Stimulated activated CD4-positive, alpha-beta T cell treated with anti-CD3 and anti-CD28 coated beads, Interleukin-1b, Interleukin-23, amount 100 ng/mL, for 1 hour (primary cell): ENCODE results near the gene RPL14.
"Not testable (repeated sequence)": the region's sequence is repeated elsewhere in the genome, so short reads cannot be mapped to it uniquely, and the experiment has no call there.

ENCODE experiments used
- DNase-seq, 2 donors: peaks; one replicate each; pipeline ENCODE4 v3.0.0-alpha.2; 2020; ENCODE audit warnings: low read depth in 2 of 2

Gene RPL14

GRCh38 chr3:40462838-40463237, 5.7 kb downstream of the RPL14 start:
- DNase-seq, result not testable (repeated sequence)

GRCh38 chr3:40463579-40463978, 6.4 kb downstream of the RPL14 start:
- DNase-seq, result no peak

GRCh38 chr3:40464339-40465110, 7.4 kb downstream of the RPL14 start:
- no peak for DNase-seq

- DNase-seq, result no peak
These were observed 7.9 kb downstream of the RPL14 start for GRCh38 chr3:40465111-40465407.

GRCh38 chr3:40465456-40465855, 8.3 kb downstream of the RPL14 start:
- no peak for DNase-seq

- DNase-seq, result no peak
These were observed 10.9 kb downstream of the RPL14 start for GRCh38 chr3:40468018-40468417.

GRCh38 chr3:40470701-40471100, 13.6 kb downstream of the RPL14 start:
- DNase-seq, result no peak

GRCh38 chr3:40476478-40477470, 19.6 kb downstream of the RPL14 start, which contains the start of gene ZNF619:
ZNF619 (plus strand) TSS chr3:40477122; CDS start chr3:40477980, 858 bp downstream.
- no peak for DNase-seq

- no peak for DNase-seq
These were observed 20.5 kb downstream of the RPL14 start for GRCh38 chr3:40477666-40478065.

GRCh38 chr3:40487172-40487571, 30.0 kb downstream of the RPL14 start:
- no peak for DNase-seq

- DNase-seq, result no peak
These were observed 33.8 kb downstream of the RPL14 start for GRCh38 chr3:40490916-40491315.

- DNase-seq, result no peak
These were observed 37.6 kb downstream of the RPL14 start for GRCh38 chr3:40494698-40495097.

- no peak for DNase-seq
These were observed 40.1 kb downstream of the RPL14 start for GRCh38 chr3:40497288-40497687.

GRCh38 chr3:40499952-40500351, 42.8 kb downstream of the RPL14 start:
- DNase-seq, result no peak

GRCh38 chr3:40502034-40502433, 44.9 kb downstream of the RPL14 start:
- no peak for DNase-seq

GRCh38 chr3:40504636-40505430, 47.7 kb downstream of the RPL14 start:
- no peak for DNase-seq

GRCh38 chr3:40505599-40506462, 48.7 kb downstream of the RPL14 start, which contains the start of gene ZNF620:
ZNF620 (plus strand) TSS chr3:40506039; CDS start chr3:40506353, 314 bp downstream.
- DNase-seq, result peak; percentile 14 to 17

- no peak for DNase-seq
These were observed 54.0 kb downstream of the RPL14 start for GRCh38 chr3:40511031-40511718.

GRCh38 chr3:40516201-40516600, 59.1 kb downstream of the RPL14 start:
- DNase-seq, result no peak

GRCh38 chr3:40518067-40518466, 60.9 kb downstream of the RPL14 start:
- no peak for DNase-seq
